ENCODE measurements around the gene SLC29A3.

DNA sequence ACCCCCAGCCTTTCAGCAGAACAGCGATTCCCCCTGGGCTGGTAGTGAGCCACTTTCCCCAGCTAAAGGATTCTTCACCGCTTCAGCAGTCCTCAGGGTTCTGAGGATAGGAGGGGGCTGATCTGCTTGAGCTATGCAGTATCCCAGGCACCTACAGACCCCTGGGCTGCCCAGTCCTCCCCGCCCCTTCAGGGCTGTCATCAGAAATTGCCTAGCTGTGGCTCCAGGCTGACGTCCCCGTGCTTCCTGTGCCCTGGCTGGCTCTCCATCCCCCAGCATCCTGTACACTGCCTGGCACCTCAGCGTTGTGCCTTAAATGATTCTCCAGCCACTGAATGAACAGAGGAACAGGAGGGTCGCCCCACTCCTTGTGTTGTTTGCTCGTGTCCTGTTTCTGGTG, 39.2 kb downstream of the SLC29A3 start:
- TF ChIP-seq, protein P1, sequence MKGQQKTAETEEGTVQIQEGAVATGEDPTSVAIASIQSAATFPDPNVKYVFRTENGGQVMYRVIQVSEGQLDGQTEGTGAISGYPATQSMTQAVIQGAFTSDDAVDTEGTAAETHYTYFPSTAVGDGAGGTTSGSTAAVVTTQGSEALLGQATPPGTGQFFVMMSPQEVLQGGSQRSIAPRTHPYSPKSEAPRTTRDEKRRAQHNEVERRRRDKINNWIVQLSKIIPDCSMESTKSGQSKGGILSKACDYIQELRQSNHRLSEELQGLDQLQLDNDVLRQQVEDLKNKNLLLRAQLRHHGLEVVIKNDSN (IDR thresholded peaks at IDR 0.05; ENCODE audit: borderline replicate concordance, extremely low read length, insufficient read depth, low read depth, low read length) = no peak
- TF ChIP-seq POLR2AphosphoS5 (IDR thresholded peaks at IDR 0.05; ENCODE audit: low read length) (no peak), EZH2 (IDR thresholded peaks at IDR 0.05; ENCODE audit: borderline replicate concordance, control insufficient read depth, low read depth, low read length) (no peak), JUND (IDR thresholded peaks at IDR 0.05; ENCODE audit: low read depth, low read length) (no peak), POU2F2 (IDR thresholded peaks at IDR 0.05; ENCODE audit: borderline replicate concordance, low read depth, low read length) (no peak)
- TF ChIP-seq, protein P2, sequence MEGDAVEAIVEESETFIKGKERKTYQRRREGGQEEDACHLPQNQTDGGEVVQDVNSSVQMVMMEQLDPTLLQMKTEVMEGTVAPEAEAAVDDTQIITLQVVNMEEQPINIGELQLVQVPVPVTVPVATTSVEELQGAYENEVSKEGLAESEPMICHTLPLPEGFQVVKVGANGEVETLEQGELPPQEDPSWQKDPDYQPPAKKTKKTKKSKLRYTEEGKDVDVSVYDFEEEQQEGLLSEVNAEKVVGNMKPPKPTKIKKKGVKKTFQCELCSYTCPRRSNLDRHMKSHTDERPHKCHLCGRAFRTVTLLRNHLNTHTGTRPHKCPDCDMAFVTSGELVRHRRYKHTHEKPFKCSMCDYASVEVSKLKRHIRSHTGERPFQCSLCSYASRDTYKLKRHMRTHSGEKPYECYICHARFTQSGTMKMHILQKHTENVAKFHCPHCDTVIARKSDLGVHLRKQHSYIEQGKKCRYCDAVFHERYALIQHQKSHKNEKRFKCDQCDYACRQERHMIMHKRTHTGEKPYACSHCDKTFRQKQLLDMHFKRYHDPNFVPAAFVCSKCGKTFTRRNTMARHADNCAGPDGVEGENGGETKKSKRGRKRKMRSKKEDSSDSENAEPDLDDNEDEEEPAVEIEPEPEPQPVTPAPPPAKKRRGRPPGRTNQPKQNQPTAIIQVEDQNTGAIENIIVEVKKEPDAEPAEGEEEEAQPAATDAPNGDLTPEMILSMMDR (IDR thresholded peaks at IDR 0.05 in 2 of 3, conservative IDR thresholded peaks at IDR 0.05 in 1 of 3; ENCODE audit: control insufficient read depth in 2 of 3, extremely low read depth in 1 of 3, insufficient read depth in 1 of 3, low read depth in 3 of 3, low read length in 3 of 3) = no peak

Measured in GM12878 (cell line).